GM21381 (cell line): ENCODE data around the gene ABITRAM.
"Not testable (repeated sequence)": the region's sequence is repeated elsewhere in the genome, so short reads cannot be mapped to it uniquely, and the experiment has no call there.

Experiments used
- ATAC-seq: cut with Tn5 transposase; IDR thresholded peaks from one replicate; pipeline ENCODE4 v1.9.1; 2021; ENCODE audit warnings: mild to moderate bottlenecking, moderate library complexity; ENCODE audit not compliant: unreplicated experiment

The ABITRAM gene

GRCh38 chr9:108934323-108934893 lies at the start of gene ABITRAM:
ABITRAM (plus strand) TSS chr9:108934400; CDS start chr9:108934487, 87 bp downstream.
- ATAC-seq: peak; percentile 84

DNA sequence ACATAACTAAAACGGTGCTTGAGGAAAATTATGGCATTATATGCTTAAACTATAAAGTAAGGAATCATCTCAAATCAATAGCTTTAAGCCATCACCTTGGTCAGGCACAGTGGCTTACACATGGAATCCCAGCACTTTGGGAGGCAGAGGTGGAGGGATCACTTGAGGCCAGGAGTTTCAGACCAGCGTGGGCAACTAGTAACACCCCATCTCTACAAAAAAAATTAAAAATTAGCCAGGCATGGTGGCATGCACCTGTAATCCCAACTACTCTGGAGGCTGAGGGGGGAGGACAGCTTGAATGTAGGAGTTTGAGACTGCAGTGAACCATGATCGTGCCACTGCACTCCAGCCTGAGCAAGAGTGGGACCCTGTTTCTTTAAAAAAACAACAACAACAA lies 49.5 kb upstream of the ABITRAM start:
- ATAC-seq: no peak

- ATAC-seq: peak; percentile 99
These were observed 48.4 kb upstream of the ABITRAM start for GRCh38 chr9:108885643-108886348.

- not testable (repeated sequence) for ATAC-seq
These were observed 47.5 kb upstream of the ABITRAM start for GRCh38 chr9:108886594-108887271.

DNA sequence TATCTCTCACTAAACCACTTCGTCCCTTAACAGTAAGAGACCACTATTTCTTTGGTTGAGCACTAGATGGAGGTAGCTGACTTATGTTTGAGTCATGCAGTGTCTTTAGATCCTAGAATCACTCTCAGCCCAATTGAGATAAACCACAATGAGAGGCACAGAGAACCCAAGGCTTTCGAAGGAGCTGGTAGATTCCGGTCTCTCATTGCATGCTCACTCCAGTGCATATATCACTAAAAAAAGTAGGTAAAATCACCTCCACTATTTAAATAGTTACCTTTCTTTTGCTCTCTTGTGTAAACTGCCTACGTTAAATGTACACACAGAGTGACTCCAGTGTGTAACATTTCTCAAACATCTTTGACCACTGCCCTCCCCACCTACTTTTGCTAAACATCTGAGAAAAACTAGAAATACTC lies 44.5 kb upstream of the ABITRAM start:
- no peak for ATAC-seq

GRCh38 chr9:108894225-108894997 lies 39.8 kb upstream of the ABITRAM start:
- no peak for ATAC-seq

DNA sequence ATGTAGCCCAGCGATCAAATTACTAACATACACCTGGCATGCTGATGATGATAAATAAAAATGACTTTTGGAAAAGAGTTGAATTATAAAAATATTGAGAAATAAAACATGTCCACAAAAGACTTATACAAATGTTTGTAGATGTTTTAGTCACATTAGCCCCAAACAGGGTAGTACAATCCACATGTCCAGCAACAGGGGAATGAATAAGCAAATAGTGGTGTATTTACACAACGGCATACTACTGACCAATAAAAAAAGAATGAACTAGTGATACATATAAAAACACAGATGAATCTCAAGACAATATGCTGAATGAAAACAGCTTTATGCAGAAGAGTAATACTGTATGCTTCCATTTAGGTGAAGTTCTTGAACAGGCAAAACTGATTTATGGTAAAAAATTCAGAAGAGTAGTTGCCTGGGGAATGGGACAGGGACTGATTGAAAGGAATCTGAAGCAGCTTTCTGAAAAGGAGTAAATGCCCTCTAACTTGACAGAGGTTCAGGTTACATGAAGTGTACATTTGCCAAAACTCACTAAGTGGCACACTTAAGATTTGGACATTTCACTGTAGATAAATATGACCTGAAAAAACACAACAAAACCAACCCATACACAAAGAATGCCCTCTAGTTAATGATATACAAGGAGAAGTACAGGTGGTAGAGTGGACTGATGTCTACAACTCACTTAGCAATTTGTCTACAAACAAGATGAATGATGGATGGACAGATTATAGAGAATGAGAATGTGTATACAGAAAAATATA lies 36.7 kb upstream of the ABITRAM start:
- no peak for ATAC-seq

DNA sequence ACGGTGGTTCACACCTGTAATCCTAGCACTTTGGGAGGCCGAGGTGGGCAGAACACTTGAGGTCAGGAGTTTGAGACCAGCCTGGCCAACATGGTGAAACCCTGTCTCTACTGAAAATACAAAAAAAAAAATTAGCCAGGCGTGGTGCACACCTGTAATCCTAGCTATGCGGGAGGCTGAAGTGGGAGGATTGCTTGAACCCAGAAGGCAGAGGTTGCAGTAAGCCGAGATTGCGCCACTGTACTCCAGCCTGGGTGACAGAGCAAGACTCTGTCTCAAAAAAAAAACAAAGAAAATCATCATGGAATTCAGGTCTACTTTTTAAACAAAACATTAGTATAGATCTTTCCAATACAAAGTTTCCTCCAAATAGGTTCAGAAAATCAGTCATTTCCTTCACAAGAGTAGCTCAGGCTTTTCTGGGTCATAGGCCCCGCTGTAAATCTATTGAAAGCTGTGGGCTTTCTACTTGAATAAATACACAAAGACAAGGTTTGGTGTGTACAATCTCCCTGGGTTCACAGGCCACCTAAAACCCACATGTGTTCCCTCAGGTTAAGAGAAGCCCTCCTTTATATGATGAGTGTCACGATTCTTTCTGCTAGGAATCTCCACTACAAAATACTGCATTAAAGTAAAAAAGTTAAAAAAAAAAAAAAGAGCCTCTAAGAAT lies 35.0 kb upstream of the ABITRAM start:
- not testable (repeated sequence) for ATAC-seq

DNA sequence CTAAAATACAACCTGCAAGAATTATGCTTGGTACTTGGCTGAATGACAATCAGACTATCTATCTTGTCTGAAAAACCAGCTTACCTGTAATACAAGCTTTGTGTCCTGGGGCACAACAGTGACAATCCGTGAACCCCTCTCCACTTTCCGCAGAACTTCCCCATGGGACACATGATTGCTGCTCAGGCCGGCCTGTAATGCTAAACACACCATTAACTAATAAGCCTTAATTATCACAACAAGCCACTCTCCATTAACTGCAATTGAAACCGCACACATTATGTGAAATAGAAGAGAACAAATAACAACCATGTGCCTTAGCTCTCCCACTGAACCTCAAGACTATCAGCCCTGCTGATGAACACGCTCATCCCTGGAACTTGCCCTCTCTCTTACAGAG lies 34.0 kb upstream of the ABITRAM start:
- no peak for ATAC-seq

- no peak for ATAC-seq
These were observed 30.6 kb upstream of the ABITRAM start for GRCh38 chr9:108903420-108904103.

- no peak for ATAC-seq
These were observed 30.0 kb upstream of the ABITRAM start for GRCh38 chr9:108904161-108904560.

GRCh38 chr9:108905494-108905893 lies 28.7 kb upstream of the ABITRAM start:
- no peak for ATAC-seq

DNA sequence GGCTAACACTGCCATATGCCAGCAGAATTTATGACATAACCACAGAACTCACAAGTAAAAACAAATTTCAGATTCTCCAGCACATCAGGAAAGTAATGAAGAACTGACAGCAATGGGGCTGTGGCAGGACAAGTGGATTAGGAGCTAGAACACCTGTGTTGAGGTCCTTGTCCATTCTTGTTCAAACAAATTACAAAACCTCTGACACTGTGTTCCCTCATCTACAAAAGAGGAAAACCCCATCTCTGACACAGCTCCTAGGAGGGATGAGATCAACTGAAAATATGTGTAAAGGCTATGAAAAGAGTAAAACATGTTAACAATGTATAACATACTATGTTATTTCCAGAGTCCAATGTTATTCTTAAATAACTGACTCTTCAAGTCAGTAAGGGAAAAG lies 23.8 kb upstream of the ABITRAM start:
- ATAC-seq: no peak

DNA sequence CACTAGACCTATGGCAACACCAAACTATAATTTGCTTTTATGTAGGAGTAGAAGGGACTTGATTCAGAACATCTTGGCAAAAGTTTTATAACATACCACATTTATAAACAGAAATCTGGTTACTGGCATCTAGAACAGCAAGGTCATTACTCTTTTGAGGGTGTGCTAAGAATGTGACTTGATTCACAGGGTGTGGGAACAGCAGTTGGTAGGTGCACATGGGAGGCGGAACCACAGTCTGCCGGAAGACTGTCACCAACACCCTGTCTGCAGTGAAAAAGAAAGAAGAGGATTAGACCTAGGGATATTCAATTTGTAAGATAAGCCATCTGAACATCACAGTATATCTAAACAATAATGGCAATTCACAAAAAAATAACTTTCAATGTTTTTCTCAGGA lies 23.3 kb upstream of the ABITRAM start:
- ATAC-seq: no peak

DNA sequence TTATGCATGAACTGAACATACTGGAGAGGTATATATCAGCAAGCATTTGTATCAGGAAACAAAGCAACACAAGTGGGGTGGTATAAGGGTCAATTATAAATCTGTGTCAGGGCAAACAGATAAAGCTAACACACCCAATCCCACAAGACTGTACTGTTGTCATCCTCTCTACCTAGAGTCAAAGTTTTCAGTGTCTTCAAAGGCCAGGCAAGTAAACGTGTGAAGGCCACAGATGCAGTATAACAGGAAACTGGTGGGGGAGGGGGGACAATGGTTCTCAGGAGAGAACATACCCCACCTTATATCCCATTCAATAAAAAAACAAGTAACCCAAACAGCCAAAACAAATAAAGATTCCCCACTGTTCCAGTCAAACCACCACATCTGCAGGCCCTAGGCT lies 22.4 kb upstream of the ABITRAM start:
- ATAC-seq: no peak

- no peak for ATAC-seq
These were observed 20.8 kb upstream of the ABITRAM start for GRCh38 chr9:108913391-108913790.

DNA sequence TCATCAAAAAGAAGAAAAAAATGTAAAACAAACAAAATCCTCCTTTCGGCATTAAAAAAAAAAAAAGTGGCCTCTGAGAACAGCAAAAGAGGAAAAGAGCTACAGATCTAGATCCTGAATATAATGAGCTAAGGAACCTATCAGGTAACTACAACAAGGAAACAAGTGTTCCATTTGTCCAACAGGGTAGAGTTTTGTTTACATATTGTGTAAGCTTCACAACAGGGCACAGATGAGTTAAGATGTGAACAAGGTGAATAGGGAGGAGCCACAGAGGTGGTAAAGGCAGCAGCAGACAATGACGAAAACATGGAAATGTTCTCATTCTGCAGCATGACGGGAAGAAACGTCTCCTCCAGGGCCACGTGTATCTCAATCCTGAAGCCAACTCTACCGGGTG lies 14.7 kb upstream of the ABITRAM start:
- no peak for ATAC-seq

- ATAC-seq: not testable (repeated sequence)
These were observed 13.8 kb upstream of the ABITRAM start for GRCh38 chr9:108920401-108920800.

DNA sequence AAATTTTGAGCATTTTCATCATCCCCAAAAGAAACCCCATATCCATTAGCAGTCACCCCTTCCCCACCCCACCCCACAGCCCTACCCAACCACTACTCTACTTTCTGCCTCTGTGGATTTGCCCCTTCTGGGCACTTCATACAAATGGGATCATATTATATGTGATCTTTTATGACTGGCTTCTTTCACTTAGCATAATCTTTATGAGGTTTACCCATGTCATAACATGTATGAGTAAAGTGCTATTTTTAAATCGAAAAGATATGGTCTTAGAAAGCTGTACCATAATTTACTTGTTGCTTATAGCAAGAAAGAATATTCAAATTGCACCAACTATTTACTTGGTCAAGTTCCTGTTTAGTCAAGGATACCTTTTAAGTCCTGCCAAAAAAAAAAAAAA lies 13.0 kb upstream of the ABITRAM start:
- ATAC-seq: no peak

GRCh38 chr9:108924466-108924865 lies 9.7 kb upstream of the ABITRAM start:
- no peak for ATAC-seq
